ENCODE results near the gene AKAP4. TPM values are rescaled to one million over a fixed set of nuclear protein-coding genes. Genes with fewer than 3 reads are reported as not detected.

The AKAP4 gene, protein sequence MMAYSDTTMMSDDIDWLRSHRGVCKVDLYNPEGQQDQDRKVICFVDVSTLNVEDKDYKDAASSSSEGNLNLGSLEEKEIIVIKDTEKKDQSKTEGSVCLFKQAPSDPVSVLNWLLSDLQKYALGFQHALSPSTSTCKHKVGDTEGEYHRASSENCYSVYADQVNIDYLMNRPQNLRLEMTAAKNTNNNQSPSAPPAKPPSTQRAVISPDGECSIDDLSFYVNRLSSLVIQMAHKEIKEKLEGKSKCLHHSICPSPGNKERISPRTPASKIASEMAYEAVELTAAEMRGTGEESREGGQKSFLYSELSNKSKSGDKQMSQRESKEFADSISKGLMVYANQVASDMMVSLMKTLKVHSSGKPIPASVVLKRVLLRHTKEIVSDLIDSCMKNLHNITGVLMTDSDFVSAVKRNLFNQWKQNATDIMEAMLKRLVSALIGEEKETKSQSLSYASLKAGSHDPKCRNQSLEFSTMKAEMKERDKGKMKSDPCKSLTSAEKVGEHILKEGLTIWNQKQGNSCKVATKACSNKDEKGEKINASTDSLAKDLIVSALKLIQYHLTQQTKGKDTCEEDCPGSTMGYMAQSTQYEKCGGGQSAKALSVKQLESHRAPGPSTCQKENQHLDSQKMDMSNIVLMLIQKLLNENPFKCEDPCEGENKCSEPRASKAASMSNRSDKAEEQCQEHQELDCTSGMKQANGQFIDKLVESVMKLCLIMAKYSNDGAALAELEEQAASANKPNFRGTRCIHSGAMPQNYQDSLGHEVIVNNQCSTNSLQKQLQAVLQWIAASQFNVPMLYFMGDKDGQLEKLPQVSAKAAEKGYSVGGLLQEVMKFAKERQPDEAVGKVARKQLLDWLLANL
- not detected in 2 replicates for total RNA-seq (2013; cell fraction: nucleolus; rRNA removed)
- total RNA-seq (2014; rRNA removed) (not detected in 2 replicates), total RNA-seq (2014; rRNA removed; fragmentation: Illumina TruSeq; extraction: Trizol) (not detected in 2 replicates), total RNA-seq (2021) (not detected in 2 replicates), polyA plus RNA-seq (2011; rRNA removed) (not detected in 2 replicates), polyA plus RNA-seq (2014; fragmentation: Illumina TruSeq; extraction: Trizol) (not detected in 2 replicates), polyA plus RNA-seq (2014; fragmentation: Nextera tagmentation; extraction: Ambion mirVana) (not detected), polyA plus RNA-seq (2014; rRNA removed) (not detected in 2 replicates), polyA plus RNA-seq (2016; fragmentation: Nextera tagmentation; extraction: Ambion mirVana) (not detected), polyA minus RNA-seq (2011; rRNA and poly(A)+ RNA removed) (not detected in 2 replicates), Bru-seq, nascent RNA (not detected), BruChase-seq, experiment 1, labeled RNA remaining after a 6-hour chase (not detected), BruChase-seq, experiment 2, labeled RNA remaining after a 2-hour chase (not detected)
- polyA plus RNA-seq (2011; ENCODE audit: low read depth) = not detected
- not detected in 2 replicates for polyA plus RNA-seq (2011; cell fraction: cytosol; rRNA removed)
- polyA plus RNA-seq (2011; cell fraction: nucleus; rRNA removed) = not detected in 2 replicates
- polyA plus RNA-seq (2012) = not detected in 2 replicates
- not detected in 2 replicates for polyA minus RNA-seq (2011; cell fraction: cytosol; rRNA and poly(A)+ RNA removed)
- polyA minus RNA-seq (2011; cell fraction: nucleus; rRNA and poly(A)+ RNA removed) = not detected in 2 replicates
- long read RNA-seq, experiment 1 = 0 reads
- long read RNA-seq, experiment 2 = 0 reads

DNA sequence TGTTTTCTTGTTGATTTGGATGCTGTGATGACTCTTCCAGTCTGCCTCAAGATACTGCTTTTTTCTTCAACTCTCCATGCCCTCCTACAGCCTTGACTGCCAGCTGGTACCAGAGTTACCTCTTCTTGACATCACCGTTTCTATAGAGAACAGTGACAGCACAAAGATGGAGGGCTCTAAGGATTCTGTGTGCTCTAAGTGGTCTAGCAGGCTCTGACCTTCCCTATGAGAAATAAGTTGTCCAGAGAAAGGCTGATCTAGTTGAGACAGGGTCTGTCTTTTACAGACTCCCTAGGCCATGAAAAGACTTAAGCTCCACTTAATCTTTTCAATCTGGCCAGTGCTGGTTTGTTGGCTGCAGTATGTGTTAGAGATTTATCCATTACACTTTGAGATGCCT lies at the start of gene AKAP4:
Gene AKAP4 (minus strand): TSS at position 101 of the 400 bp plus-strand sequence. CDS start 118 bp downstream, outside the sequence.
- no peak for ATAC-seq
- ChIA-PET CTCF (interaction anchor here (2.2 kb wide), 1 partner anchor 12 kb away, joined by 8 read pairs; no protein-coding TSS in a partner anchor), RAD21 (ENCODE audit: unreplicated experiment) (no interaction called here), SMC1A (ENCODE audit: uncharacterized antibody, unreplicated experiment) (no interaction called here), POLR2A (no interaction called here)
- Histone ChIP-seq H3K4me3 (no peak within 1 kb of the TSS), H3K79me2 (ENCODE audit: control insufficient read depth, insufficient read depth, low read length) (no peaks in the 10 kb centered on the region), H3K4me1 (ENCODE audit: control insufficient read depth, insufficient read depth, low read length) (no peaks in the 10 kb centered on the region; the same call in 1 of the 2 replicates), H3K27ac (ENCODE audit: control insufficient read depth, insufficient read depth) (no peak within 1 kb of the TSS), H4K20me1 (ENCODE audit: control insufficient read depth, insufficient read depth) (no peaks in the 10 kb centered on the region), H3K4me2 (ENCODE audit: control insufficient read depth, insufficient read depth) (no peak within 1 kb of the TSS), H3K9ac (ENCODE audit: control insufficient read depth, insufficient read depth, low read length) (no peak within 1 kb of the TSS), H3K9me3 (replicated peaks; ENCODE audit: control insufficient read depth, insufficient read depth, low read length) (no peaks in the 10 kb centered on the region), H2AFZ (ENCODE audit: control insufficient read depth, low read depth, low read length) (no peak within 1 kb of the TSS), H3K36me3 (ENCODE audit: control insufficient read depth in 2 of 2, insufficient read depth in 2 of 2, low read length in 1 of 2) (no peaks in the 10 kb centered on the region), H3K27me3 (replicated peaks in 1 of 2; ENCODE audit: control insufficient read depth in 2 of 2, insufficient read depth in 2 of 2, low read length in 1 of 2) (no peaks in the 10 kb centered on the region)
- DNase-seq (ENCODE audit: low read depth, low spot score) = no peak
- 38% methylated on average over 1 of the region's 1 CpG for WGBS (ENCODE audit: insufficient coverage, insufficient replicate concordance, low lambda C conversion rate, missing lambda C conversion rate)
- no peak for FAIRE-seq
- in situ Hi-C loops (cut with MboI) = no loop called here
- BruUV-seq (replicated peaks) = no TSS peak
- TF ChIP-seq MEF2A (IDR thresholded peaks at IDR 0.05; ENCODE audit: insufficient read depth, low read depth, low read length) (no peak), TCF7 (IDR thresholded peaks at IDR 0.05; ENCODE audit: borderline replicate concordance) (no peak), SREBF1 (IDR thresholded peaks at IDR 0.05; ENCODE audit: low read length) (no peak), TAF1 (IDR thresholded peaks at IDR 0.05; ENCODE audit: borderline replicate concordance, low read depth, low read length) (no peak), MYB (IDR thresholded peaks at IDR 0.05; ENCODE audit: borderline replicate concordance, low read depth, low read length) (no peak), ZBED1 (IDR thresholded peaks at IDR 0.05; ENCODE audit: borderline replicate concordance) (no peak), ETV6 (conservative IDR thresholded peaks at IDR 0.05 in 1 of 2, IDR thresholded peaks at IDR 0.05 in 1 of 2; ENCODE audit: borderline replicate concordance in 1 of 2, low read depth in 1 of 2) (no peak), IRF4 (IDR thresholded peaks at IDR 0.05; ENCODE audit: low read depth, low read length) (no peak), CREB1 (IDR thresholded peaks at IDR 0.05; ENCODE audit: low read depth) (no peak), CEBPB (IDR thresholded peaks at IDR 0.05; ENCODE audit: borderline replicate concordance in 1 of 2, low read depth in 2 of 2, low read length in 2 of 2) (no peak), NRF1 (conservative IDR thresholded peaks at IDR 0.05; ENCODE audit: low read depth, low read length) (no peak), JUNB (IDR thresholded peaks at IDR 0.05) (no peak), ZSCAN29 (IDR thresholded peaks at IDR 0.05) (no peak)
- intact Hi-C loops (cut with micrococcal nuclease; ENCODE audit: unreplicated experiment) = no loop called here
